Measurements from ENCODE around the gene RGS8.

RGS8 gene

GRCh38 chr1:182653986-182654385 lies 30.4 kb downstream of the RGS8 start:
- TF ChIP-seq CTCF (IDR thresholded peaks at IDR 0.05): no peak

- TF ChIP-seq CTCF (IDR thresholded peaks at IDR 0.05): no peak
These were observed 31.5 kb downstream of the RGS8 start for GRCh38 chr1:182652933-182653332.

GRCh38 chr1:182651339-182651724 lies 33.1 kb downstream of the RGS8 start:
- no peak for TF ChIP-seq CTCF (IDR thresholded peaks at IDR 0.05)

- no peak for TF ChIP-seq CTCF (IDR thresholded peaks at IDR 0.05)
These were observed 33.6 kb downstream of the RGS8 start for GRCh38 chr1:182650678-182651338.

GRCh38 chr1:182649041-182649440 lies 35.3 kb downstream of the RGS8 start:
- no peak for TF ChIP-seq CTCF (IDR thresholded peaks at IDR 0.05)

- TF ChIP-seq CTCF (IDR thresholded peaks at IDR 0.05): no peak
These were observed 37.6 kb downstream of the RGS8 start for GRCh38 chr1:182646739-182647138.

GRCh38 chr1:182644886-182645285 lies 39.5 kb downstream of the RGS8 start:
- TF ChIP-seq CTCF (IDR thresholded peaks at IDR 0.05): no peak

GRCh38 chr1:182643699-182644098 lies 40.7 kb downstream of the RGS8 start:
- TF ChIP-seq CTCF (IDR thresholded peaks at IDR 0.05): no peak
